Neural cell (in vitro differentiated cells): Measurements from ENCODE around the gene TNFRSF8. TPM values are rescaled to one million over a fixed set of nuclear protein-coding genes. Genes with fewer than 3 reads are reported as not detected.

Source experiments
- H2AFZ ChIP-seq: fragments of 200-600, 300-800 bp; sonication (generic), shearing (Covaris generic); 2 replicates; pipeline ENCODE4 v1.6.0; 2014; ENCODE audit warnings: low read depth, mild to moderate bottlenecking, antibody characterized with exemption, low read length, moderate library complexity
- H3F3A ChIP-seq: fragments of 200-600 bp; shearing (Covaris generic); 2 replicates; pipeline ENCODE4 v1.6.1; 2016; ENCODE audit warnings: mild to moderate bottlenecking, moderate library complexity, mixed read lengths, antibody characterized with exemption, low read length; ENCODE audit not compliant: insufficient read depth, poor library complexity, severe bottlenecking
- H3K27ac ChIP-seq: fragments of 200-600, 300-800 bp; sonication (generic), shearing (Covaris generic); 2 replicates; pipeline ENCODE4 v1.5.1; 2014; ENCODE audit warnings: mild to moderate bottlenecking, low read length, moderate library complexity
- H3K27me3 ChIP-seq: fragments of 300-800, 200-600 bp; sonication (generic), shearing (Covaris generic); 2 replicates; pipeline ENCODE4 v1.6.0; 2014; ENCODE audit warnings: mild to moderate bottlenecking, low read depth, low read length, moderate library complexity; ENCODE audit not compliant: insufficient read depth
- H3K36me3 ChIP-seq: fragments of 300-800, 200-600 bp; sonication (generic), shearing (Covaris generic); 2 replicates; pipeline ENCODE4 v1.5.1; 2014; ENCODE audit warnings: mild to moderate bottlenecking, antibody characterized with exemption, low read length, moderate library complexity; ENCODE audit not compliant: insufficient read depth
- H3K4me2 ChIP-seq: fragments of 300-800, 200-600 bp; sonication (generic), shearing (Covaris generic); 2 replicates; pipeline ENCODE4 v1.6.0; 2014; ENCODE audit warnings: mild to moderate bottlenecking, low read length
- H3K4me3 ChIP-seq: fragments of 300-800, 200-600 bp; sonication (generic), shearing (Covaris generic); 2 replicates; pipeline ENCODE4 v1.5.1; 2014; ENCODE audit warnings: mild to moderate bottlenecking, low read length, moderate library complexity
- H3K79me2 ChIP-seq: fragments of 200-600 bp; shearing (Covaris generic); replicated peaks from 2 replicates; pipeline ENCODE4 v1.6.0; 2014; ENCODE audit warnings: mild to moderate bottlenecking, low read length, moderate library complexity; ENCODE audit not compliant: insufficient read depth
- H3K9ac ChIP-seq: fragments of 300-800, 200-600 bp; sonication (generic), shearing (Covaris generic); 2 replicates; pipeline ENCODE4 v1.6.1; 2016; ENCODE audit warnings: mild to moderate bottlenecking, low read length, mixed read lengths
- H3K9me2 ChIP-seq: fragments of 200-600 bp; shearing (Covaris generic); 2 replicates; pipeline ENCODE4 v1.6.1; 2016; ENCODE audit warnings: mild to moderate bottlenecking, low read length, mixed read lengths; ENCODE audit not compliant: insufficient read depth
- H3K9me3 ChIP-seq: fragments of 200-600, 300-800 bp; sonication (generic), shearing (Covaris generic); 2 replicates; pipeline ENCODE4 v1.6.1; 2016; ENCODE audit warnings: mild to moderate bottlenecking, mixed run types, low read length, moderate library complexity, mixed read lengths
- H4K20me1 ChIP-seq: fragments of 200-600 bp; shearing (Covaris generic); 2 replicates; pipeline ENCODE4 v1.6.1; 2016; ENCODE audit warnings: mild to moderate bottlenecking, mixed run types; ENCODE audit not compliant: insufficient read depth
- CTCF ChIP-seq: fragments of 450-650 bp; IDR thresholded peaks from 2 replicates; pipeline ENCODE4 v1.5.1; 2014; ENCODE audit warnings: antibody characterized with exemption, mild to moderate bottlenecking, moderate library complexity; ENCODE audit not compliant: poor library complexity, severe bottlenecking
- EP300 ChIP-seq: fragments of 450-650 bp; conservative IDR thresholded peaks from 2 replicates; pipeline ENCODE4 v1.6.1; 2014; ENCODE audit warnings: antibody characterized with exemption, mild to moderate bottlenecking, moderate library complexity; ENCODE audit not compliant: poor library complexity, severe bottlenecking
- EZH2 ChIP-seq: fragments of 200-600, 300-800 bp; shearing (Covaris generic), sonication (generic); IDR thresholded peaks from 2 replicates; pipeline ENCODE4 v1.6.1; 2014; ENCODE audit warnings: antibody characterized with exemption, low read length, borderline replicate concordance, mild to moderate bottlenecking; ENCODE audit not compliant: insufficient read depth, poor library complexity, severe bottlenecking
- MXI1 ChIP-seq: fragments of 450-650 bp; conservative IDR thresholded peaks from 2 replicates; pipeline ENCODE4 v1.6.1; 2014; ENCODE audit warnings: antibody characterized with exemption, mild to moderate bottlenecking; ENCODE audit not compliant: poor library complexity, severe bottlenecking
- POLR2AphosphoS5 ChIP-seq: IDR thresholded peaks from 2 replicates; pipeline ENCODE4 v1.6.1; 2012
- RAD21 ChIP-seq: fragments of 450-650 bp; conservative IDR thresholded peaks from 2 replicates; pipeline ENCODE4 v1.6.1; 2014; ENCODE audit warnings: antibody characterized with exemption, mild to moderate bottlenecking, moderate library complexity
- REST ChIP-seq: IDR thresholded peaks from 2 replicates; pipeline ENCODE4 v1.6.1; 2012; ENCODE audit warnings: borderline replicate concordance
- SMC3 ChIP-seq: fragments of 450-650 bp; conservative IDR thresholded peaks from 2 replicates; pipeline ENCODE4 v1.6.1; 2014; ENCODE audit warnings: antibody characterized with exemption, mild to moderate bottlenecking, moderate library complexity; ENCODE audit not compliant: poor library complexity
- TAF1 ChIP-seq: IDR thresholded peaks from 2 replicates; pipeline ENCODE4 v1.6.1; 2012; ENCODE audit warnings: low read depth
- polyA plus RNA-seq: library from polyadenylated mRNA; depleted of rRNA; stranded (reverse); fragments of >200 nt; gene quantifications from 2 replicates; pipeline ENCODE4 v1.2.3, GENCODE V29; 2014

Gene TNFRSF8
- polyA plus RNA-seq, 1 donor from 2014 or later = not detected

GRCh38 chr1:12153181-12153785 lies 90.2 kb downstream of the TNFRSF8 start:
- Histone ChIP-seq H3K9ac (no peak overlapping the region), H4K20me1 (no peaks in the 10 kb centered on the region), H3K9me2 (no peaks in the 10 kb centered on the region), H2AFZ (no peak overlapping the region), H3K27me3 (no peaks in the 10 kb centered on the region), H3K4me3 (no peak overlapping the region), H3K4me2 (no peak overlapping the region), H3K36me3 (no peaks in the 10 kb centered on the region), H3K27ac (no peak overlapping the region), H3K9me3 (no peaks in the 10 kb centered on the region), H3K79me2 (no peaks in the 10 kb centered on the region), H3F3A (no peaks in the 10 kb centered on the region)
- TF ChIP-seq RAD21 = no peak
- TF ChIP-seq EZH2 = no peak
- no peak for TF ChIP-seq POLR2AphosphoS5
- no peak for TF ChIP-seq MXI1
- no peak for TF ChIP-seq TAF1
- no peak for TF ChIP-seq EP300
- TF ChIP-seq CTCF = no peak
- TF ChIP-seq REST = no peak
- TF ChIP-seq SMC3 = no peak

- Histone ChIP-seq H3K27me3 (no peaks in the 10 kb centered on the region), H3K4me3 (no peak overlapping the region), H3F3A (no peaks in the 10 kb centered on the region), H3K9me2 (no peaks in the 10 kb centered on the region), H3K27ac (no peak overlapping the region), H3K4me2 (no peak overlapping the region), H2AFZ (no peak overlapping the region), H3K9ac (no peak overlapping the region), H4K20me1 (no peaks in the 10 kb centered on the region), H3K79me2 (no peaks in the 10 kb centered on the region), H3K9me3 (no peaks in the 10 kb centered on the region), H3K36me3 (no peaks in the 10 kb centered on the region)
- TF ChIP-seq EP300 (no peak), POLR2AphosphoS5 (no peak), MXI1 (no peak), SMC3 (no peak), TAF1 (no peak), REST (no peak), CTCF (no peak)
Measured at GRCh38 chr1:12155328-12155727, 92.2 kb downstream of the TNFRSF8 start.
